GM21737 (cell line): ENCODE measurements around the gene SRCIN1.

ENCODE experiments used
- ATAC-seq: cut with Tn5 transposase; IDR thresholded peaks from one replicate; pipeline ENCODE4 v1.9.1; 2021; ENCODE audit warnings: mild to moderate bottlenecking, moderate library complexity; ENCODE audit not compliant: unreplicated experiment

SRCIN1 gene

GRCh38 chr17:38583828-38584349, 21.9 kb downstream of the SRCIN1 start:
- ATAC-seq, result no peak

DNA sequence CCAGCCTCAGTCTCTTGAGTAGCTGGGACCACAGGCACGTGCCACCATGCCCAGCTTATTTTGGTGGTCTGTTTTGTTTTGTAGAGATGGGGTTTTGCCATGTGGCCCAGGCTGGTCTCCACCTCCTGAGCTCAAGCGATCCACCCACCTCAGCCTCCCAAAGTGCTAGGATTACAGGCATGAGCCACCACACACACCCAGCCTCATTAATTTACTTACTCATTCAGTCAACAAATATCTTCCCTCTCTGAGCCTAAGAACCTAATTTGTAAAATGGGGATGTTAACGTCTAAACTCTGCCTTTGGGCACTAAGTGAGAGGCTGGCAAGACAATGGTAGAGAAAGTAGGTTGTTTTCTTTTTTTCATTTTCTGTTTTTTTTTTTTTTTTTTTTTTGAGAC, 22.6 kb downstream of the SRCIN1 start:
- ATAC-seq, result no peak

GRCh38 chr17:38582069-38582468, 23.7 kb downstream of the SRCIN1 start:
- no peak for ATAC-seq

GRCh38 chr17:38579934-38580333, 25.8 kb downstream of the SRCIN1 start:
- ATAC-seq, result no peak

DNA sequence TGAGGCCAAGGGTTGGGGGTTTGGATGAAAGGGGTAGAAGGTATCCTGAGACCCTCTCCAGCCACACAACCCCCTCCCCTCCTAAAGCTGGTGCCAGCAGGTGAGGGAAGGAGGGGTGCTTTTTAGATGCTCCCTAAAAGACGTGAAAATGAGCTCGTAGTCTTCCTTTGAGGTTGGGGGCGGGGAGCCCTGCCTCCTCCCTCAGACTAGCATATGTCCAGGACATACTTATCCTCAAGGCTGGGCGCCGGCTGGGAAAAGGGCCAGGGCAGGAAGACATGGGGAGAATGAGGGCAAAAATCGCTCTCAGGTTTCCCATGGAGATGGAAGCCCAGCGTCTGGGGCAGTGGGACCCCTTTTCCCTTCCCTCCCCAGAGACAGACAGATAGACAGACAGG, 26.7 kb downstream of the SRCIN1 start:
- no peak for ATAC-seq

GRCh38 chr17:38578229-38579082, 27.3 kb downstream of the SRCIN1 start:
- ATAC-seq, result no peak

DNA sequence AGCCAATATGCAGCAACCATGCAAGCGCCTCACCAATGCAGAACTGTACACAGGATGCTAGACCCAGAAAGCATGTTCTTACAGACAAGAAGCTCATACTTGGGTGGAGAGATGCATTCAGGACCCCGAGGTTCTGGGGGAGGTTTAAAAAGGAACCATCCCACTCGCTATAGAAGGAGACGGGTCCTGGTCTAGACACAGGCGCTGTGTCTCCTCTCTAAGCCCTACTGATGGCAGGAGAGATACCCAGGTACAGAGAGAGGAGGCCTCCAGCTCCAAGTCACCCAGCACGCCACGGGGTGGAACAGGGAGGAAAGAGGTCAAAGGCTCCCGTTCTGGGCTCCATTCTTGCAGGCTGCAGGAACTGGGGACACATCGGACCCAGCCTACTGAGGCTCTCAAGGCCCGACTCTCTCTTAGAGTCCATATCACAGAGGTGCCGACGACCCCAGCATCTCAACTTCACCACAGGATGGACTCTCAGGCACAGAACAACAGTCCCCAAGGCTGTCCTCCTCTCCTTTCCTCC, 28.0 kb downstream of the SRCIN1 start:
- ATAC-seq, result no peak

DNA sequence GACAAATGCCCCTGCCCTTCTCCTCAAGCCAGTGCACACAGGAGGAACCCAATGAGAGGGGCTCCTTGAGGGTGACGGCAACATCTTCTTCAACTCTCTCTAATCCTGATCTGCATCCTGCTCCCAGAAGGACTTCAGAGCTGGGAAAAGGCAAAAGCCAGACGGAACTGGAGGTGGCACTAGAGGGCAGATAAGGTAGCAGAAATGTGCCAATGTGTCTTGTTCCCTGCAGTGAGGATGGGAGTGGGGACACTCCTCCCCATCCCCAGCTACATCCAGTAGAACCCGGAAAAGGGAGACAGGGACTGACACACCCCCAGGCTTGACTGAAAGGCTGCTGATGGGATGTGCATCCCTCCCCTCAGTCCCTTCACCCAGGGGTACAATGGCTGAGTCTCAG, 28.5 kb downstream of the SRCIN1 start:
- ATAC-seq, result no peak

DNA sequence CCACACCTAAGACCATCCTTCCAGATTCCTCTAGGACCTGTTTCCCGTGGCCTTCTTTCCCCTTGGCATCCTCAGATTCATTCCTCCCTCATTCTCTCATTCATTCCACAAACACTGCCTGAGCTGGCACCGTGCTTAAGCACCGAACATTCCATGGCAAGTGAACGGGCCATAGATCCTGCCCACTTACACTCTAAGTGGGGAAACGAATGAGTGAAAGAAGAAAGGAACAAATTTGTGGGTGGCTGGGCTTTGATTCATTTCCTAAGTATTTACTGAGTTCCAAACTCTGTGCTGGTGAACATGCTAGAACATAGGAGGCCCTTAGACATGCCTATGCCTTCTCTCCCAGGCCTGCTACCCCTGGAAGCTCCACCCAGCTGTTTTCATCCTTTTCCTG, 30.0 kb downstream of the SRCIN1 start:
- no peak for ATAC-seq

DNA sequence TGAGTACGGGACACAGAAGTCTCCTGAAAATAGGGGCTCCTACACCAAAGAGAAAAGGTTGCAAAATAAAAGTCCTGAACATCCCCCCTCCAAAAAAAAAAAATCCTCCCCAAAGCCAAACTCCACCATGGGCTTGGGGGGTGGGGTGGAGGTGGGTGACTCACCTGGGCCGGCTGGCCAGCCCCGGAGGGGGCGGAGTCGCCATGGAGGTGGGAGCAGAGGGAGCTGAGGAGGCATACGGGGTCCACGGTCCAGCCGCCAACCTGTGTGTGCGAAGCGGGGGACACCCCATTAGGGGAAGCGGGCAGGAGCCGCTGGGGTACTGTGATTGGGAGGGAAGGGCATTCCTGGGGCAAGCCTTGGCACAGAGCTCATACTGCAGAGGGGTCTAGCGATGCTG, 31.0 kb downstream of the SRCIN1 start:
- no peak for ATAC-seq

- no peak for ATAC-seq
Observed at GRCh38 chr17:38572669-38573365, 32.9 kb downstream of the SRCIN1 start.

- no peak for ATAC-seq
Observed at GRCh38 chr17:38571833-38572668, 33.7 kb downstream of the SRCIN1 start.

- ATAC-seq, result no peak
Observed at GRCh38 chr17:38569701-38570512, 35.8 kb downstream of the SRCIN1 start.

GRCh38 chr17:38568845-38569510, 36.8 kb downstream of the SRCIN1 start:
- ATAC-seq, result no peak

DNA sequence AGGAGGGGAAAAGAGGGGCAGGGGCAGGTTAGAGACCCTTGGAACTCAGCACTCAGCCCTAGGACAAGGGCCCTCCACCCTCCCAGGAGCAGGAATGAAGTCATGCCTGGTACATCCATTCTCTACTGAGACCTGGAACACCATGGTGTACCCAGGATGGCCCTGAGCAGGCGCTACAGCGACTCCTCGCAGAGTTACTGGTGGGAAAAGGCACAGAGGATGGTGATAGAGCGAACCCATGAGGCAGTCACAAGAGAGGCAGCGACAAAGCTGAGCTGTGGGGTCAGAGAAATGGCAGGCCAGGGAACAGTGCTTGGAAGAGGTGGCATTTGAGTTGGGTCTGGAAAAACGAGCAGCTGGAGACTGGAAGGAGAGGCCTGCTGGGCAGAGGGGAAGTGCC, 37.5 kb downstream of the SRCIN1 start:
- ATAC-seq, result no peak

GRCh38 chr17:38567350-38567749, 38.4 kb downstream of the SRCIN1 start:
- no peak for ATAC-seq

DNA sequence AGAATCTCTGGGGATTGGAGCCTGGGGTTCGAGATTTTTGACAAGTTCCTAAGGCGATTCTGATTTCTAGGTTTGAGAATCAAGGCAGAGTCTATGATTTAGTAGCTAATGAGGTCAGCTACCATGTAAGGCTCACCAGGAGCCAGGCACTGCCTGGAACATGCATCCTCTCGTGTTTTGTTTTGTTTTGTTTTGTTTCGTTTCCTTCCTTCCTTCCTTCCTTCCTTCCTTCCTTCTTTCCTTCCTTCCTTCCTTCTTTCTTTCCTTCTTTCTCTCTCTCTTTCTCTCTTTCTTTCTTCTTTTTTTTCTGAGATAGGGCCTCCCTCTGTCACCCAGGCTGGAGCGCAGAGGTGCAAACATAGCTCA, 39.1 kb downstream of the SRCIN1 start:
- ATAC-seq, result no peak

GRCh38 chr17:38565853-38566665, 39.7 kb downstream of the SRCIN1 start:
- ATAC-seq, result no peak

DNA sequence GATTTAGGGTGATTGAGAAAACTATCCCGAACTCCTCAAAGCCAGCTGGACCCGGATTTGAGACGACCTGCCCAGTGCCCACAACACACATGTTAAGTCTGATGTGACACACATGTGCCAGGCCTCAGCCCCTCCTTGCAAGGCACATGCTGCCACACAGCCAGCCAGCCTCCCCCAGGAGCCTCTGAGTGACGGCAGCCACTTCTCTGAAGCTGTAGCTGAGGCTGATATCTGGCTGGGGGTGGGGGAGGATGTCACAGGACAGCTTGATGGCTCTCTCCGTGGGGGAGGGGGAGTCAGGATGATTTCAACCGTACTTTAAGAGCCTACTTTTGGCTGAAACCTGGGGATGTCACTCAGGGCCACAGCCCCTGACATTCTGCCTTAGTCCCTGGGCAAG, 40.9 kb downstream of the SRCIN1 start:
- no peak for ATAC-seq
